HT-29 (cell line): Measurements from ENCODE around the gene C1orf35. TPM values are rescaled to one million over a fixed set of nuclear protein-coding genes. Genes with fewer than 3 reads are reported as not detected.

Source experiments
- DNase-seq: peaks from one replicate; pipeline ENCODE4 v3.0.0-alpha.2; 2015; ENCODE audit warnings: low spot score
- total RNA-seq: library from RNA; depleted of rRNA; stranded (reverse); fragments of >200 nt; shearing (Covaris generic); gene quantifications from 2 replicates; pipeline ENCODE4 v1.2.3, GENCODE V29; 2014

The C1orf35 gene
- total RNA-seq, 1 experiment from 2014 or later, result 30.3 TPM

DNA sequence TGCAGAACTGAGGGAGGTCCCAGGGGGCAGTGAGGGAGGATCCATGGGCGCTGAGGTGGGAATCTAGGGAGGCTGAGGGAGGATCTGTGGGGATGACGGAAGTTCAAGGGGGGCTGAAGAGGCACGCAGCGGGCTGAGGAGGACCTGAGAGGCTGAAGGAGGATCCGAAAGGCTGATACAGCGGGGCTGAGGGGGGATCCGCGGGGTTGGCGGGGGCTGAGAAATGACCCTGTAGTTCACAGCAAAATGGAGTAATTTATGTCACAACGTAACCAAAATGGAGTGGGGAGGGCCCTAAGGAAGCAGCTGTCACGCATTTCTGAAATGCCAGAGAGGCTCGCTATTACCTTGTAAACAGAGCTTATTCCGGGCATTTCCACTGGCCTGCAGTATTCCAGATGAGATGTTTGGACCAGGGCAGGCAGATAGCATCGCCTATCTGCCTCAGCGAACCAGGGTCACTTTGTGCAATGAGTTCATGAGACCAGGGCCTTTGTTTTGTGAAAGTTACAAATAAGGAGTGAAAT lies 6.9 kb upstream of the C1orf35 start:
- no peak for DNase-seq

DNA sequence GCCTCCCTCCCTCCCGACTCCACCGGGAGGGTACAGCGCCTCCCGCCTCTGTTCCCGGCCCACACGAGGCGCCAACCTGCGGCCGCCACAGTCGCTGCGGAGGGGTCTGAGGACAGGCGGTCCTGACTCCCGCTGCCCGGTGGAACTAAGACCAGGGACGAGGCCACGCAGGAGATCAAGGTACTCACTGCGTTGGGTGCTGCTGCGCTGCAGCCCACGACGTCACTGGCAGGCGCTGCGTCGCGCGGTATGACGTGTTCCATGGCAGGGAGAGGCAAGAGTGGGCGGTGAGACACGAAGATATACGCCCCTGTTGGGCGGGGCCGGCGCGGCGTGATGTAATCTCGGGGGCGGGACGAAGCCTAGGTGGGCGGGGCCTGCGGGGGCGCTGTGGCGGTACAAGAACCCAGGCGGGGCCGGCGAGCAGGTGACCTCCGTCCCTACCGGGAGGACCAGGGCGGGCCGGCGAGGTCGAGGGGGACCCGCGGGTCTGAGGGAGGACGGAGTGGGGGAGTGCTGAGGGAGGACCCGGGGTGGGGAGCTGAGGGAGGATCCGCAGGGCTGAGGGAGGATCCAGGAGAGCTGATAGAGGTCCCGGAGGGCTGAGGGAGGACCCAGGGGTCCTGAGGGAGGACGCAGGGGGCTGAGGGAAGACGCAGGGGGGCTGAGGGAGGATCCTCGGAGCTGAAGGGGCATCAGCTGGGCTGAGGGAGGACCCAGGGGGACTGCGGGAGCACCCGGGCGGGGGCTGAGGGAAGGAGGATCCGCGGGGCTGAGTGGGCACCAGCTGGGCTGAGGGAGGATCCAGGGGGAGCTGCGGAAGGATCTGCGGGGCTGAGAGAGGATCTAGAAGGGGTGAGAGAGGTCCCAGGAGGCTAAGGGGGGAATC lies 6.2 kb upstream of the C1orf35 start, which contains the start of gene MRPL55:
Gene MRPL55 (minus strand): TSS at position 227 of the 889 bp plus-strand sequence. CDS start 1,039 bp downstream, outside the sequence.
- DNase-seq, result peak; percentile 96

DNA sequence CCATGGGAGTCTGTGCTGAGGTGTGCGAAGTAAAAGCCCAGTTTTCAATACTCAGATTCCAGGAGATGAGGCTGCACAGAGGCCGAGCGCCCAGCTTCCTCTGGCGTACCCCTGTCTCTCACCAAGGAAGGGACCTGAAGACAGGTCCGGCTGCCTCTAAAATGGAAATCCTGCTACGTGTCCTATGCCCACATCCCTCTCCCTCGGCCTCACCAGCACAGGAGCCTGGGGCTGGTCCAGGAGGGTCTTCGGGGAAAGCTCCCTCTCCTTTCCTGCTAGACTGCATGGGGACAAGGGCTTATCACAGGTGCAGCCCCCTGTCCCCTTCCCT lies 5.6 kb upstream of the C1orf35 start:
- peak; percentile 24 for DNase-seq

- no peak for DNase-seq
Measured at GRCh38 chr1:228108055-228108690, 5.0 kb upstream of the C1orf35 start.

- no peak for DNase-seq
Measured at GRCh38 chr1:228107636-228108035, 4.5 kb upstream of the C1orf35 start.

DNA sequence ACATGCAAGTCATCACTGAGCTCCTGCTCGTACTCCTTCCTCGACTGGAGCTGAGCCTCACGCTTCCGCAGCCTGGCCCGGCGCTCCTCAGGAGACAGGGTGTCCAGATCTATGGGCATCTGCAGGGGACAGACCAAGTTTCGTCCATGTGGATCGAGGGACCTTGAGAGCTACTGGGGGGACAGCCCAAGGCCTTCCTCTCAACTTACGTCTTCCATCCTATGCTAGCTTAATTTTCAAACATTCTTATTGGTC lies 3.6 kb upstream of the C1orf35 start:
- no peak for DNase-seq

- DNase-seq, result no peak
Measured at GRCh38 chr1:228105996-228106799, 3.1 kb upstream of the C1orf35 start.

- DNase-seq, result no peak
Measured at GRCh38 chr1:228105270-228105995, 2.3 kb upstream of the C1orf35 start.

DNA sequence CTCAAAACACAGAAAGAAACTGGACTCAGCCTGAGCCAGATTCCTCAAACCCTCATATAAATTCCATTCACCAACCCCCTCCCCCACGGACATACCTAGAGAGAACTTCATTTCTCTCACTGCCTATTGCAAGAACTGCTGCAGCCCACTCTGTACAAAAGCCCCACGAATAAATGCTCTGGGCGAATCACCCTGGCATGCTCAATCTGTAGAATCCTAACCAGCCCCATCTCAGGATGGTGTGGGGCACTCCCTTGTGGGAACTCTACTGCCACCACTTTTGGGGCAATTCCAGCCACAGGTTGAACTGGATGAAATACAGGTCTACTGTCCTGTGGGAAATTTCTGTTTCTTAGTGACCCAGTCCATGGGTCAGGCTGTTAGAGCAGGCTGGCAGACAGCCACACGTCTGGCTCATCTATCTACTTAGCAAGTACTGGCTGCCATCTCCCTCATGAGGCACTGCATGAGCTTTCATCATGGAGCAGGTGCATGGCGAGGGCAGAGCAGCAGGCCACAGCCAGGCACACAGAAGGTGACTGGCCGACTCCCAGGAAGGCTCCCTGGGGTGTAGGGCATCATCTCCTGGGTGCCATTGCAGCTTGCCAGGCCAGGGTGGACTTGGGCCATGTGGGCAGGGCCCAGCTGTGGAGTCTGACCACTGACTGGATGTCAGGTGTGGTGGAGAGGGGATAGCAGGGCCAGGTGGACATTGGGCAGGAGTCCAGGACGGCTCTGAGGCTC lies 1.6 kb upstream of the C1orf35 start:
- no peak for DNase-seq

DNA sequence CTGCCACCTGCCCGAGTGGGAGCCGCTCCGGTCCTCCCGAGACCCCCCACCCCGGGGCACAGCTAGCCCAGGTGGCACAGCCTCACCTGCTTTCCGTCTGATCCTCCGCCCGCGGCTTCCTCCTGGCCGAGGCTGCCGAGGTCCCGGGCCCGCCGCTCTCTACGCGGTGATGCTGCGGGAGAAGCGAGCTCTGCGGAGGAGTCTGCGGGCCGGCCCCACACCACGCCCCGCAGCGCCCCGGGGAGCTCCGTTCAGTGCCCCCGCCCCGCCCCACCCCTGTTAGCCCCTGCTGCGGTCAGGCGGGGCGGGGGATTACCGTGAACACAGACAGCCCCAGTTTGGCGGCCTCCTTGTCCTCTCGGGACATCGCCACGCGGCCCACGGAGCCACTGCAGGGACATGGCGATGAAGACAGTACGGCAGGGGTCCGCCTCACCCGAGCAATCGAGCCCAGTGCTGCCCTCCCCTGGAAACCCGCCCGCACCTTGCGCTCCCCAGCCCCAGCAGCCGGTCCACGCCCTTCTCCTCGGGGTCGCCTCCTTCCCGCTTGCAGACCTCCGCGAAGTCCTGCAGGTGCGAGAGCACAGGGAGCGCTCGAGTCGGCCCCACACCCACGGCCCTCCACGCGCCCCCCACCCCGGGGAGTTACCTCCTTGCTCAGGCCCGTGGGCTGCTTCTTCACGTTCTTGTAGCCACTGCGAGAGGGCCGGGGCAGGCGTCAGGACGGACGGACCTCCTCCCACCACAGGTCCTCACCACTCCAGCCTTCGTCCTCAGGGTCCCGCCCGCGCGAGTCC lies 933 bp downstream of the C1orf35 start:
- peak; percentile 57 for DNase-seq

GRCh38 chr1:228101614-228101993 lies 1.5 kb downstream of the C1orf35 start:
- no peak for DNase-seq

- DNase-seq, result no peak
Measured at GRCh38 chr1:228100822-228101613, 2.1 kb downstream of the C1orf35 start.

- no peak for DNase-seq
Measured at GRCh38 chr1:228099331-228099732, 3.8 kb downstream of the C1orf35 start.

- no peak for DNase-seq
Measured at GRCh38 chr1:228098323-228098931, 4.7 kb downstream of the C1orf35 start.

DNA sequence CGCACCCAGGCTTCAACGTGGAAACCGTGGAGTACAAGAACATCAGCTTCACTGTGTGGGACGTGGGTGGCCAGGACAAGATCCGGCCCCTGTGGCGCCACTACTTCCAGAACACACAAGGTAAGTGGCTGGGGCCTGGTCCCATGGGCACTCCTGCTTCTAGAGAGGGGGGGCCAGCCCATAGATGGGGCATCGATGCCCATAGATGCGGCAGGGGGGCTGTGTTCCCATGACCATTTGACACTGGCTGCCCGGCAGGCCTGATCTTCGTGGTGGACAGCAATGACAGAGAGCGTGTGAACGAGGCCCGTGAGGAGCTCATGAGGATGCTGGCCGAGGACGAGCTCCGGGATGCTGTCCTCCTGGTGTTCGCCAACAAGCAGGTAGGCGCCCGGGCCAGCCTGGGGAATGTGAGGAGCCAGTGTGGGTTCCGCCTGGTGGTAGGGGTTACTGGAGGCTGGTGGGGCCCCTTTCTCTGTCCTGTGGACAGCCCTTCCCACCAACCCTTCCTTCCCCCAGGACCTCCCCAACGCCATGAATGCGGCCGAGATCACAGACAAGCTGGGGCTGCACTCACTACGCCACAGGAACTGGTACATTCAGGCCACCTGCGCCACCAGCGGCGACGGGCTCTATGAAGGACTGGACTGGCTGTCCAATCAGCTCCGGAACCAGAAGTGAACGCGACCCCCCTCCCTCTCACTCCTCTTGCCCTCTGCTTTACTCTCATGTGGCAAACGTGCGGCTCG lies 5.6 kb downstream of the C1orf35 start:
- DNase-seq, result no peak

- DNase-seq, result no peak
Measured at GRCh38 chr1:228096416-228097332, 6.5 kb downstream of the C1orf35 start.

DNA sequence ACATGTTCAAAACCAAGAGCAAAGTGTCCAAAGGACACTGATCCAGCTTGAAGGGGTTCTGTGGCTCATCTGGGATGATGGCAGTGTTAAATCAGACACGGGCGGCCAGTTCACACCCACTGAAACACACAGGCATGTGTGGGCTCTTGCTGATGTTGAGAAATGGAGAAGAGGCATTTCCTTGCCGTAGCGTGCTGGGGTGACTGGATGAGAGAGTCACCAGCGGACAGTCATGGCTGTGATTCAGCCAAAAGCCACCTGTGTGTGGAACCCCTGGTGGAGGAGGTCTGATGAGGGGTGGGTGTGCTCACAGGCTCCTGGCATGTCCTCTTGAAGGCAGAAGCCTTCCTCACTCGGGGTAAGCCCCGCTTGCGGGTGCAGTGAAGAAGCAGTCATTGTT lies 7.2 kb downstream of the C1orf35 start:
- no peak for DNase-seq
